OCI-LY3 (cell line): Measurements from ENCODE around the gene DAP.

Source experiments
- CTCF ChIP-seq: fragments of 200-600, 300-600 bp; sonication (generic); IDR thresholded peaks from 2 replicates; pipeline ENCODE4 v1.5.1; 2014; ENCODE audit warnings: antibody characterized with exemption, low read length, low read depth
- EZH2phosphoT487 ChIP-seq: fragments of 200-600 bp; shearing (Covaris generic); IDR thresholded peaks from 2 replicates; pipeline ENCODE4 v1.6.1; 2018; ENCODE audit warnings: antibody characterized with exemption, mixed run types, low read depth

GRCh38 chr5:10663489-10664179, 97.4 kb downstream of the DAP start:
- TF ChIP-seq CTCF (no peak), EZH2phosphoT487 (no peak)
